Fibroblast of peridontal ligament (primary cell): ENCODE measurements around the gene PPP1R8.

Experiments used
- DNase-seq: peaks from one replicate; pipeline ENCODE4 v3.0.0-alpha.2; 2010; ENCODE audit errors: extremely low read depth

Gene PPP1R8

GRCh38 chr1:27894521-27894920, 63.9 kb downstream of the PPP1R8 start:
- no peak for DNase-seq
